GM19324 (cell line): Measurements from ENCODE around the gene UXT.
A peak's percentile ranks its signal among the peaks of the same experiment; 100 is the strongest.

Experiments
- ATAC-seq: cut with Tn5 transposase; IDR thresholded peaks from one replicate; pipeline ENCODE4 v1.9.1; 2021; ENCODE audit warnings: mild to moderate bottlenecking, moderate library complexity; ENCODE audit not compliant: unreplicated experiment, low FRiP score

Gene UXT

GRCh38 chrX:47650164-47651042 lies 8.6 kb downstream of the UXT start, which contains the start of gene ELK1:
Gene ELK1, minus strand, starts transcription at chrX:47650563. Its CDS starts 9,122 bp downstream, at chrX:47641441.
- peak; percentile 88 for ATAC-seq

GRCh38 chrX:47649781-47650163 lies 9.2 kb downstream of the UXT start:
- ATAC-seq, result no peak

GRCh38 chrX:47649271-47649670 lies 9.7 kb downstream of the UXT start:
- no peak for ATAC-seq

- ATAC-seq, result no peak
Measured at GRCh38 chrX:47648376-47648775, 10.6 kb downstream of the UXT start.

GRCh38 chrX:47646636-47647035 lies 12.3 kb downstream of the UXT start:
- ATAC-seq, result no peak

- ATAC-seq, result no peak
Measured at GRCh38 chrX:47645530-47645929, 13.4 kb downstream of the UXT start.

- ATAC-seq, result no peak
Measured at GRCh38 chrX:47644557-47645091, 14.4 kb downstream of the UXT start.

- ATAC-seq, result no peak
Measured at GRCh38 chrX:47643926-47644325, 15.1 kb downstream of the UXT start.

- no peak for ATAC-seq
Measured at GRCh38 chrX:47638816-47639215, 20.2 kb downstream of the UXT start.

- no peak for ATAC-seq
Measured at GRCh38 chrX:47637546-47638195, 21.3 kb downstream of the UXT start.

- no peak for ATAC-seq
Measured at GRCh38 chrX:47634871-47635575, 24.0 kb downstream of the UXT start.

GRCh38 chrX:47633689-47634590 lies 25.0 kb downstream of the UXT start:
- ATAC-seq, result no peak

- ATAC-seq, result no peak
Measured at GRCh38 chrX:47632666-47633065, 26.3 kb downstream of the UXT start.

- no peak for ATAC-seq
Measured at GRCh38 chrX:47631676-47632075, 27.3 kb downstream of the UXT start.

GRCh38 chrX:47629419-47630200 lies 29.4 kb downstream of the UXT start, which contains the start of gene CFP:
Gene CFP, minus strand, starts transcription at chrX:47629930. Its CDS starts 86 bp downstream, at chrX:47629844.
- ATAC-seq, result no peak

GRCh38 chrX:47628982-47629381 lies 30.0 kb downstream of the UXT start:
- no peak for ATAC-seq

- no peak for ATAC-seq
Measured at GRCh38 chrX:47625365-47625764, 33.6 kb downstream of the UXT start.

- no peak for ATAC-seq
Measured at GRCh38 chrX:47623540-47624027, 35.4 kb downstream of the UXT start.

GRCh38 chrX:47621851-47622250 lies 37.1 kb downstream of the UXT start:
- no peak for ATAC-seq
